Progenitor cell of endocrine pancreas (in vitro differentiated cells): ENCODE data around the gene ZNF638. TPM values are rescaled to one million over a fixed set of nuclear protein-coding genes. Genes with fewer than 3 reads are reported as not detected.
A peak's percentile ranks its signal among the peaks of the same experiment; 100 is the strongest.

Source experiments
- DNase-seq: peaks from one replicate; pipeline ENCODE4 v3.0.0; 2021; ENCODE audit warnings: low spot score; ENCODE audit not compliant: unreplicated experiment
- H3K27ac Mint-ChIP-seq: 2 replicates; pipeline ENCODE4 v1.8.0; 2021; ENCODE audit warnings: mild to moderate bottlenecking, moderate library complexity, mixed read lengths
- H3K27me3 Mint-ChIP-seq: 2 replicates; pipeline ENCODE4 v1.8.0; 2021; ENCODE audit warnings: mixed read lengths
- H3K36me3 Mint-ChIP-seq: 2 replicates; pipeline ENCODE4 v1.8.0; 2022; ENCODE audit warnings: mixed read lengths; ENCODE audit not compliant: insufficient read depth
- H3K4me1 Mint-ChIP-seq: 2 replicates; pipeline ENCODE4 v1.8.0; 2021; ENCODE audit warnings: low read depth, mixed read lengths
- H3K4me3 Mint-ChIP-seq: 2 replicates; pipeline ENCODE4 v1.8.0; 2021; ENCODE audit warnings: low read depth, mild to moderate bottlenecking, moderate library complexity, mixed read lengths
- H3K9me3 Mint-ChIP-seq: 2 replicates; pipeline ENCODE4 v1.8.0; 2021; ENCODE audit warnings: low read depth, mixed read lengths
- CTCF ChIP-seq: fragments of 200-600 bp; sonication (generic); IDR thresholded peaks from one replicate; pipeline ENCODE4 v1.5.0; 2021; ENCODE audit warnings: antibody characterized with exemption, mild to moderate bottlenecking; ENCODE audit not compliant: unreplicated experiment
- total RNA-seq: library from RNA; stranded (reverse); gene quantifications from 2 replicates; pipeline ENCODE4 v1.2.1, GENCODE V29; 2021

ZNF638 gene
- total RNA-seq, 1 donor from 2014 or later: 216 TPM

- Mint-ChIP-seq H3K4me1 (peaks cover 5% of the 10 kb centered on the region), H3K9me3 (no peaks in the 10 kb centered on the region), H3K27ac (no peak overlapping the region), H3K36me3 (no peaks in the 10 kb centered on the region), H3K4me3 (no peak overlapping the region), H3K27me3 (peaks cover 44% of the 10 kb centered on the region)
- TF ChIP-seq CTCF: no peak
- no peak for DNase-seq
Measured at GRCh38 chr2:71465961-71466300, 134.3 kb downstream of the ZNF638 start.

- no peak for TF ChIP-seq CTCF
Measured at GRCh38 chr2:71466301-71467179, 135.0 kb downstream of the ZNF638 start.

GRCh38 chr2:71467180-71467815 lies 135.7 kb downstream of the ZNF638 start:
- H3K27ac Mint-ChIP-seq: no peak overlapping the region

More at GRCh38 chr2:71466301-71467179, 135.0 kb downstream of the ZNF638 start:
- H3K4me1 Mint-ChIP-seq: peaks cover 5% of the 10 kb centered on the region
- H3K36me3 Mint-ChIP-seq: no peaks in the 10 kb centered on the region
- peak overlapping the region; percentile 75 for H3K4me3 Mint-ChIP-seq
- H3K27me3 Mint-ChIP-seq: peaks cover 38% of the 10 kb centered on the region
- no peaks in the 10 kb centered on the region for H3K9me3 Mint-ChIP-seq
- peak overlapping the region; percentile 37 for H3K27ac Mint-ChIP-seq
- peak; percentile 37 for DNase-seq

GRCh38 chr2:71468279-71469015 lies 136.9 kb downstream of the ZNF638 start:
- H3K27ac Mint-ChIP-seq: no peak overlapping the region
- no peaks in the 10 kb centered on the region for H3K9me3 Mint-ChIP-seq
- peaks cover 5% of the 10 kb centered on the region for H3K4me1 Mint-ChIP-seq
- peaks cover 33% of the 10 kb centered on the region for H3K27me3 Mint-ChIP-seq
- DNase-seq: no peak
- no peak overlapping the region for H3K4me3 Mint-ChIP-seq
- TF ChIP-seq CTCF: no peak
- peaks cover 2% of the 10 kb centered on the region for H3K36me3 Mint-ChIP-seq

More at GRCh38 chr2:71467180-71467815, 135.7 kb downstream of the ZNF638 start:
- H3K36me3 Mint-ChIP-seq: no peaks in the 10 kb centered on the region
- peaks cover 5% of the 10 kb centered on the region for H3K4me1 Mint-ChIP-seq
- H3K9me3 Mint-ChIP-seq: no peaks in the 10 kb centered on the region
- peak overlapping the region; percentile 75 for H3K4me3 Mint-ChIP-seq
- peaks cover 37% of the 10 kb centered on the region for H3K27me3 Mint-ChIP-seq
- DNase-seq: no peak
- no peak for TF ChIP-seq CTCF
